Measurements from ENCODE around the gene AGTRAP.

AGTRAP gene

GRCh38 chr1:11799099-11799498 is 63.2 kb downstream of the AGTRAP start:
- TF ChIP-seq, protein P1, sequence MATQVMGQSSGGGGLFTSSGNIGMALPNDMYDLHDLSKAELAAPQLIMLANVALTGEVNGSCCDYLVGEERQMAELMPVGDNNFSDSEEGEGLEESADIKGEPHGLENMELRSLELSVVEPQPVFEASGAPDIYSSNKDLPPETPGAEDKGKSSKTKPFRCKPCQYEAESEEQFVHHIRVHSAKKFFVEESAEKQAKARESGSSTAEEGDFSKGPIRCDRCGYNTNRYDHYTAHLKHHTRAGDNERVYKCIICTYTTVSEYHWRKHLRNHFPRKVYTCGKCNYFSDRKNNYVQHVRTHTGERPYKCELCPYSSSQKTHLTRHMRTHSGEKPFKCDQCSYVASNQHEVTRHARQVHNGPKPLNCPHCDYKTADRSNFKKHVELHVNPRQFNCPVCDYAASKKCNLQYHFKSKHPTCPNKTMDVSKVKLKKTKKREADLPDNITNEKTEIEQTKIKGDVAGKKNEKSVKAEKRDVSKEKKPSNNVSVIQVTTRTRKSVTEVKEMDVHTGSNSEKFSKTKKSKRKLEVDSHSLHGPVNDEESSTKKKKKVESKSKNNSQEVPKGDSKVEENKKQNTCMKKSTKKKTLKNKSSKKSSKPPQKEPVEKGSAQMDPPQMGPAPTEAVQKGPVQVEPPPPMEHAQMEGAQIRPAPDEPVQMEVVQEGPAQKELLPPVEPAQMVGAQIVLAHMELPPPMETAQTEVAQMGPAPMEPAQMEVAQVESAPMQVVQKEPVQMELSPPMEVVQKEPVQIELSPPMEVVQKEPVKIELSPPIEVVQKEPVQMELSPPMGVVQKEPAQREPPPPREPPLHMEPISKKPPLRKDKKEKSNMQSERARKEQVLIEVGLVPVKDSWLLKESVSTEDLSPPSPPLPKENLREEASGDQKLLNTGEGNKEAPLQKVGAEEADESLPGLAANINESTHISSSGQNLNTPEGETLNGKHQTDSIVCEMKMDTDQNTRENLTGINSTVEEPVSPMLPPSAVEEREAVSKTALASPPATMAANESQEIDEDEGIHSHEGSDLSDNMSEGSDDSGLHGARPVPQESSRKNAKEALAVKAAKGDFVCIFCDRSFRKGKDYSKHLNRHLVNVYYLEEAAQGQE (IDR thresholded peaks at IDR 0.05; ENCODE audit: insufficient read depth in 1 of 2, low read depth in 2 of 2, low read length in 2 of 2): no peak
- TF ChIP-seq SIN3A (IDR thresholded peaks at IDR 0.05; ENCODE audit: borderline replicate concordance, insufficient read depth, low read length) (no peak), TAF1 (IDR thresholded peaks at IDR 0.05; ENCODE audit: borderline replicate concordance, insufficient read depth, low read length) (no peak), POLR2AphosphoS5 (IDR thresholded peaks at IDR 0.05; ENCODE audit: low read depth, low read length) (no peak), FOXP2 (optimal IDR thresholded peaks at IDR 0.05; ENCODE audit: borderline replicate concordance, extremely low read depth, extremely low read length, insufficient read depth) (no peak)

DNA sequence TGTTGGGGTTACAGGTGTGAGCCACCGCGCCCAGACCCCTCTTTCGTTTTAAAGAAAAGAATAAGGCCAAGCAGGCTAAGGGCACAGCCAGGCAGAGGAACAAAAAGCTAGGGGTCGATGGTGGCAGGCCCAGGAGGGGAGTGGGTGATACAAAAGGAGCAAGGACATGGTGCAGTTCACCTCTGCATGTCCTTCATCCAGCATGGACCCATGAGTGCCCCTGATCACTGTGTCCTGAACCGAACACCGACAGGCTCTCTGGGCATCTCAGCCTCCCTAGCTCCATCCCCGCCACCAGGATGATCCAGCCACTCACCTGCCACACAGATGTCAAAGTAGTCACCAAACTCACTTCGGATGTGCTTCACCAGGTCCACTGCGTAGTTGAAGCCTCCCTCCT is 64.0 kb downstream of the AGTRAP start:
- TF ChIP-seq SIN3A (IDR thresholded peaks at IDR 0.05; ENCODE audit: borderline replicate concordance, insufficient read depth, low read length) (no peak), POLR2AphosphoS5 (IDR thresholded peaks at IDR 0.05; ENCODE audit: low read depth, low read length) (no peak), TAF1 (IDR thresholded peaks at IDR 0.05; ENCODE audit: borderline replicate concordance, insufficient read depth, low read length) (no peak), FOXP2 (optimal IDR thresholded peaks at IDR 0.05; ENCODE audit: borderline replicate concordance, extremely low read depth, extremely low read length, insufficient read depth) (no peak)
- TF ChIP-seq, protein P1 (IDR thresholded peaks at IDR 0.05; ENCODE audit: insufficient read depth in 1 of 2, low read depth in 2 of 2, low read length in 2 of 2): no peak

DNA sequence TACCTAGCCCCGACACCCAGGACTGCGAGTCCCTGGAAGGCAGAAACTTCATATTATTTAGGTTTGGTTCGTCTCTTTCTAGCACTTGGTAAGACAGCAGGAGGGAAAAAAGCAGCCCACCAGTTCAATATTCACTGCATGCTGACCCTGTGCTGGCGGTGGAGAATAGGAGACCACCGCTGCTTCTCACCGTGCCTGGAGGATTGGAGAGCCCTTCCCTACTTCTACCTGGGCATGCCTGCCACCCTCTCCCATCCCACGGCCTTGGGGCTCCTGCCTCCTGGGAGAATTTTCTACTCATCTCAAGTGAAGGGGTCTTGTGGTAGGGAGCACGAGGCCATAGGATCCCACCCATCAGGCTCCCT is 64.4 kb downstream of the AGTRAP start:
- TF ChIP-seq, protein P1 (IDR thresholded peaks at IDR 0.05; ENCODE audit: insufficient read depth in 1 of 2, low read depth in 2 of 2, low read length in 2 of 2): no peak
- TF ChIP-seq POLR2AphosphoS5 (IDR thresholded peaks at IDR 0.05; ENCODE audit: low read depth, low read length) (no peak), SIN3A (IDR thresholded peaks at IDR 0.05; ENCODE audit: borderline replicate concordance, insufficient read depth, low read length) (no peak), TAF1 (IDR thresholded peaks at IDR 0.05; ENCODE audit: borderline replicate concordance, insufficient read depth, low read length) (no peak), FOXP2 (optimal IDR thresholded peaks at IDR 0.05; ENCODE audit: borderline replicate concordance, extremely low read depth, extremely low read length, insufficient read depth) (no peak)

Measured in PFSK-1 (cell line).